ENCODE measurements around the gene SLC7A6OS. TPM values are rescaled to one million over a fixed set of nuclear protein-coding genes. Genes with fewer than 3 reads are reported as not detected.

The SLC7A6OS gene
- total and polyA plus RNA-seq, 2 experiments from 2014 or later = 16.4 to 17.9 TPM

- Mint-ChIP-seq H3K27me3 (ENCODE audit: insufficient read depth, low read depth, poor library complexity) (peaks cover 1% of the 10 kb centered on the region), H3K4me3 (no peak overlapping the region), H3K4me1 (no peaks in the 10 kb centered on the region; the same call in 2 of the 3 replicates), H3K27ac (no peak overlapping the region), H3K36me3 (ENCODE audit: low read depth) (peaks cover 2% of the 10 kb centered on the region; the same call in 1 of the 3 replicates), H3K9me3 (no peaks in the 10 kb centered on the region)
- Histone ChIP-seq H3K27me3 (ENCODE audit: insufficient read depth) (no peaks in the 10 kb centered on the region), H3K36me3 (ENCODE audit: insufficient read depth) (no peaks in the 10 kb centered on the region), H3K4me2 (no peak overlapping the region), H4K20me1 (replicated peaks; ENCODE audit: insufficient read depth) (no peaks in the 10 kb centered on the region; the same call in 1 of the 2 replicates), H3K9me2 (ENCODE audit: insufficient read depth) (no peaks in the 10 kb centered on the region), H3K79me2 (replicated peaks; ENCODE audit: insufficient read depth) (no peaks in the 10 kb centered on the region), H3K27ac (ENCODE audit: low read depth) (no peak overlapping the region), H3K4me3 (no peak overlapping the region), H3F3A (replicated peaks; ENCODE audit: low read depth) (no peaks in the 10 kb centered on the region), H3K4me1 (ENCODE audit: insufficient read depth) (no peaks in the 10 kb centered on the region), H2AFZ (no peak overlapping the region)
- DNase-seq (ENCODE audit: low spot score) = no peak
- ATAC-seq = no peak
- TF ChIP-seq, protein P1, sequence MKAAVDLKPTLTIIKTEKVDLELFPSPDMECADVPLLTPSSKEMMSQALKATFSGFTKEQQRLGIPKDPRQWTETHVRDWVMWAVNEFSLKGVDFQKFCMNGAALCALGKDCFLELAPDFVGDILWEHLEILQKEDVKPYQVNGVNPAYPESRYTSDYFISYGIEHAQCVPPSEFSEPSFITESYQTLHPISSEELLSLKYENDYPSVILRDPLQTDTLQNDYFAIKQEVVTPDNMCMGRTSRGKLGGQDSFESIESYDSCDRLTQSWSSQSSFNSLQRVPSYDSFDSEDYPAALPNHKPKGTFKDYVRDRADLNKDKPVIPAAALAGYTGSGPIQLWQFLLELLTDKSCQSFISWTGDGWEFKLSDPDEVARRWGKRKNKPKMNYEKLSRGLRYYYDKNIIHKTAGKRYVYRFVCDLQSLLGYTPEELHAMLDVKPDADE (IDR thresholded peaks at IDR 0.05) = no peak
Observed at GRCh38 chr16:68255712-68256111, 55.0 kb downstream of the SLC7A6OS start.

DNA sequence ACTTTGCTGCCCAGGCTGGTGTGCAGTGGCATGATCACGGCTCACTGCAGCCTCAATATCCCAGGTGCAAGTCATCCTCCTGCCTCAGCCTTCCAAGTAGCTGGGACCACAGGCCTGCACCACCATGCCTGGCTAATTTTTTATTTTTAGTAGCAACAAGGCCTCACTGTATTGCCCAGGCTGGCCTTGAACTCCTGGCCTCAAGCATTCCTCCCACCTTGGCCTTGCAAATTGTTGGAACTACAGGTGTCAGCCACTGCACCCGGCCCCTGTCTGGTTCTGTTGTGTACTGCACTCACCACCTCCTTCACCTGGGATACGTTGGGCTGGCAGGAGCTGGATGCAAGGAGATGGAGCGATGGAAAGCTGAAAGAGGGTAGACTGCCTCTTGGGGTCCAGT is 57.0 kb downstream of the SLC7A6OS start:
- Mint-ChIP-seq H3K27me3 (ENCODE audit: insufficient read depth, low read depth, poor library complexity) (peaks cover 4% of the 10 kb centered on the region), H3K4me3 (no peak overlapping the region), H3K27ac (no peak overlapping the region), H3K9me3 (no peaks in the 10 kb centered on the region), H3K36me3 (ENCODE audit: low read depth) (peaks cover 2% of the 10 kb centered on the region; the same call in 1 of the 3 replicates), H3K4me1 (no peaks in the 10 kb centered on the region; the same call in 2 of the 3 replicates)
- Histone ChIP-seq H3K79me2 (replicated peaks; ENCODE audit: insufficient read depth) (no peaks in the 10 kb centered on the region), H3K27ac (ENCODE audit: low read depth) (no peak overlapping the region), H3K36me3 (ENCODE audit: insufficient read depth) (no peaks in the 10 kb centered on the region), H4K20me1 (replicated peaks; ENCODE audit: insufficient read depth) (no peaks in the 10 kb centered on the region), H3F3A (replicated peaks; ENCODE audit: low read depth) (no peaks in the 10 kb centered on the region), H2AFZ (no peak overlapping the region), H3K4me1 (ENCODE audit: insufficient read depth) (no peaks in the 10 kb centered on the region), H3K9me2 (ENCODE audit: insufficient read depth) (no peaks in the 10 kb centered on the region), H3K4me2 (no peak overlapping the region), H3K27me3 (ENCODE audit: insufficient read depth) (no peaks in the 10 kb centered on the region), H3K4me3 (no peak overlapping the region)
- TF ChIP-seq NANOG (IDR thresholded peaks at IDR 0.05; ENCODE audit: borderline replicate concordance) = no peak
- TF ChIP-seq, protein P1 (IDR thresholded peaks at IDR 0.05) = no peak
- no peak for TF ChIP-seq CREB1 (CRISPR knock-in tag; IDR thresholded peaks at IDR 0.05; ENCODE audit: low read depth)
- no peak for DNase-seq (ENCODE audit: low spot score)
- no peak for ATAC-seq

DNA sequence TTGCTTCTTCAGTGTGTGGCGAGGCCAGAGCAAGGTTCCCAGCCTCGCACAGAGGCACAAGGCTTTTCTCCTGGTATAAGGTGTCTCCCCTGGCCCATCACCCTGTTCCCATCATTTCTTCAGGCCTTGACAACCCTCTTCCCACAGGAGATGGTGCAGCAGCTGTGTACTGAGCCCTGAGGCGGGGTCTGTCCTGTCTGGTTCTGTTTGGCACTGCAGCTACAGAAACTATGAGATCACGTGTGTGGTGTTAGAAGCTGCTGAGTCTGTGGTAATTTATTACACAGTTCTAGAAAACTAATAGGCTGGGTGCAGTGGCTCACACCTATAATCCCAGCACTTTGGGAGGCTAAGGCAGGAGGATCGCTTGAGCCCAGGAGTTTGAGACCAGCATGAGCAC is 58.4 kb downstream of the SLC7A6OS start:
- no peak for ATAC-seq
- Histone ChIP-seq H3K4me2 (no peak overlapping the region), H3F3A (replicated peaks; ENCODE audit: low read depth) (no peaks in the 10 kb centered on the region), H3K4me3 (no peak overlapping the region), H3K27ac (ENCODE audit: low read depth) (no peak overlapping the region), H4K20me1 (replicated peaks; ENCODE audit: insufficient read depth) (no peaks in the 10 kb centered on the region), H2AFZ (no peak overlapping the region), H3K27me3 (ENCODE audit: insufficient read depth) (no peaks in the 10 kb centered on the region), H3K79me2 (replicated peaks; ENCODE audit: insufficient read depth) (no peaks in the 10 kb centered on the region), H3K36me3 (ENCODE audit: insufficient read depth) (no peaks in the 10 kb centered on the region), H3K9me2 (ENCODE audit: insufficient read depth) (no peaks in the 10 kb centered on the region), H3K4me1 (ENCODE audit: insufficient read depth) (no peaks in the 10 kb centered on the region)
- Mint-ChIP-seq H3K36me3 (ENCODE audit: low read depth) (peaks cover 2% of the 10 kb centered on the region; the same call in 1 of the 3 replicates), H3K9me3 (no peaks in the 10 kb centered on the region), H3K4me3 (no peak overlapping the region), H3K27ac (no peak overlapping the region), H3K4me1 (no peaks in the 10 kb centered on the region; the same call in 2 of the 3 replicates), H3K27me3 (ENCODE audit: insufficient read depth, low read depth, poor library complexity) (peaks cover 6% of the 10 kb centered on the region)
- TF ChIP-seq, protein P2, sequence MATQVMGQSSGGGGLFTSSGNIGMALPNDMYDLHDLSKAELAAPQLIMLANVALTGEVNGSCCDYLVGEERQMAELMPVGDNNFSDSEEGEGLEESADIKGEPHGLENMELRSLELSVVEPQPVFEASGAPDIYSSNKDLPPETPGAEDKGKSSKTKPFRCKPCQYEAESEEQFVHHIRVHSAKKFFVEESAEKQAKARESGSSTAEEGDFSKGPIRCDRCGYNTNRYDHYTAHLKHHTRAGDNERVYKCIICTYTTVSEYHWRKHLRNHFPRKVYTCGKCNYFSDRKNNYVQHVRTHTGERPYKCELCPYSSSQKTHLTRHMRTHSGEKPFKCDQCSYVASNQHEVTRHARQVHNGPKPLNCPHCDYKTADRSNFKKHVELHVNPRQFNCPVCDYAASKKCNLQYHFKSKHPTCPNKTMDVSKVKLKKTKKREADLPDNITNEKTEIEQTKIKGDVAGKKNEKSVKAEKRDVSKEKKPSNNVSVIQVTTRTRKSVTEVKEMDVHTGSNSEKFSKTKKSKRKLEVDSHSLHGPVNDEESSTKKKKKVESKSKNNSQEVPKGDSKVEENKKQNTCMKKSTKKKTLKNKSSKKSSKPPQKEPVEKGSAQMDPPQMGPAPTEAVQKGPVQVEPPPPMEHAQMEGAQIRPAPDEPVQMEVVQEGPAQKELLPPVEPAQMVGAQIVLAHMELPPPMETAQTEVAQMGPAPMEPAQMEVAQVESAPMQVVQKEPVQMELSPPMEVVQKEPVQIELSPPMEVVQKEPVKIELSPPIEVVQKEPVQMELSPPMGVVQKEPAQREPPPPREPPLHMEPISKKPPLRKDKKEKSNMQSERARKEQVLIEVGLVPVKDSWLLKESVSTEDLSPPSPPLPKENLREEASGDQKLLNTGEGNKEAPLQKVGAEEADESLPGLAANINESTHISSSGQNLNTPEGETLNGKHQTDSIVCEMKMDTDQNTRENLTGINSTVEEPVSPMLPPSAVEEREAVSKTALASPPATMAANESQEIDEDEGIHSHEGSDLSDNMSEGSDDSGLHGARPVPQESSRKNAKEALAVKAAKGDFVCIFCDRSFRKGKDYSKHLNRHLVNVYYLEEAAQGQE (IDR thresholded peaks at IDR 0.05; ENCODE audit: unreplicated experiment) = no peak
- TF ChIP-seq NANOG (IDR thresholded peaks at IDR 0.05; ENCODE audit: borderline replicate concordance) (no peak), STAT1 (IDR thresholded peaks at IDR 0.05; ENCODE audit: unreplicated experiment) (no peak)
- DNase-seq (ENCODE audit: low spot score) = no peak
